Subcutaneous adipose tissue (tissue), 4 donors: ENCODE measurements around the gene FHOD3. TPM values are rescaled to one million over a fixed set of nuclear protein-coding genes. Genes with fewer than 3 reads are reported as not detected.

Experiments used
- CTCF ChIP-seq: fragments of 450-650 bp; IDR thresholded peaks from one replicate; pipeline ENCODE4 v1.5.1; 2016; ENCODE audit warnings: low read depth, mild to moderate bottlenecking, control low read depth, antibody characterized with exemption, moderate library complexity
- total RNA-seq, 4 donors: library from RNA; depleted of rRNA; stranded (reverse); fragments of >200 nt; gene quantifications; one replicate each; pipeline ENCODE4 v1.1.0, GENCODE V29; 2016

FHOD3 gene
- total RNA-seq, 4 donors from 2014 or later, result 1.5 to 5.4 (median 3.3) TPM

- TF ChIP-seq CTCF, result no peak
These were observed 31.4 kb downstream of the FHOD3 start for GRCh38 chr18:36328916-36329315.

- TF ChIP-seq CTCF, result no peak
These were observed 32.3 kb downstream of the FHOD3 start for GRCh38 chr18:36329684-36330434.

- no peak for TF ChIP-seq CTCF
These were observed 33.0 kb downstream of the FHOD3 start for GRCh38 chr18:36330435-36331052.

- TF ChIP-seq CTCF, result no peak
These were observed 34.0 kb downstream of the FHOD3 start for GRCh38 chr18:36331521-36331971.

GRCh38 chr18:36333414-36333813 lies 35.9 kb downstream of the FHOD3 start:
- no peak for TF ChIP-seq CTCF

GRCh38 chr18:36334798-36335197 lies 37.3 kb downstream of the FHOD3 start:
- TF ChIP-seq CTCF, result no peak

GRCh38 chr18:36335476-36336279 lies 38.2 kb downstream of the FHOD3 start:
- TF ChIP-seq CTCF, result no peak
